T-helper 1 cell treated with Interleukin-12 subunit alpha and Interleukin-12 subunit beta and Interleukin-4 antibody, amounts not matched to agents 30 μg/mL and 1 μg/mL, for 36 hours (primary cell): Measurements from ENCODE around the gene AIG1.

Experiments used
- H3K27ac Mint-ChIP-seq: one replicate; pipeline ENCODE4 v1.8.0; 2021; ENCODE audit warnings: mild to moderate bottlenecking, mixed read lengths
- H3K27me3 Mint-ChIP-seq: one replicate; pipeline ENCODE4 v1.8.0; 2021; ENCODE audit warnings: low read depth, mixed read lengths
- H3K36me3 Mint-ChIP-seq: one replicate; pipeline ENCODE4 v1.8.0; 2021; ENCODE audit warnings: low read depth, mixed read lengths
- H3K4me1 Mint-ChIP-seq: one replicate; pipeline ENCODE4 v1.8.0; 2021; ENCODE audit warnings: low read depth, mixed read lengths
- H3K4me3 Mint-ChIP-seq: one replicate; pipeline ENCODE4 v1.8.0; 2021; ENCODE audit warnings: mild to moderate bottlenecking, moderate library complexity, mixed read lengths
- H3K9me3 Mint-ChIP-seq: one replicate; pipeline ENCODE4 v1.8.0; 2021; ENCODE audit warnings: mixed read lengths

AIG1 gene

DNA sequence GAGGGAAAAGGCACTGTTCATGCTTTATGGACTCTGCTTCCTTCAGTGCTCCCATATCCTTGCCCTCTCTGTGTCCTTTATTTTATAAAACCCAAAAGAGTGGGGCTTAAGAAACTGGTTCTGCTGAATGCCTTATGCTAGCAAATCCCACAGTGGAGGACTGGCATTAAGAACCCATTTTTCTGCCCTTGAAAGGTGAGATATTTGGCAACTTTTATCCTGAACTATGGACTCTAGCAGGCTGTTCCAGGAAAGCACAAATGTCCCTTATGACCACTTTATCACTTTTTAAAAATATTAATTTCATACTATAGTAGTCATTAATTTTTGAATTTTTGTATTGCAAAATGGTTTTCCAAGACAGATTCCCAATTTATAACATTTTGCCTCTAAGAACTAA is 296.5 kb downstream of the AIG1 start:
- Mint-ChIP-seq H3K27ac (no peak overlapping the region), H3K4me1 (no peaks in the 10 kb centered on the region), H3K36me3 (no peaks in the 10 kb centered on the region), H3K9me3 (peaks cover 4% of the 10 kb centered on the region), H3K4me3 (no peak overlapping the region), H3K27me3 (peaks cover 8% of the 10 kb centered on the region)

- H3K4me1 Mint-ChIP-seq = no peaks in the 10 kb centered on the region
- no peak overlapping the region for H3K4me3 Mint-ChIP-seq
- H3K27ac Mint-ChIP-seq = no peak overlapping the region
- no peaks in the 10 kb centered on the region for H3K36me3 Mint-ChIP-seq
- peaks cover 4% of the 10 kb centered on the region for H3K9me3 Mint-ChIP-seq
- H3K27me3 Mint-ChIP-seq = peaks cover 8% of the 10 kb centered on the region
Observed at GRCh38 chr6:143357561-143358255, 297.0 kb downstream of the AIG1 start.

DNA sequence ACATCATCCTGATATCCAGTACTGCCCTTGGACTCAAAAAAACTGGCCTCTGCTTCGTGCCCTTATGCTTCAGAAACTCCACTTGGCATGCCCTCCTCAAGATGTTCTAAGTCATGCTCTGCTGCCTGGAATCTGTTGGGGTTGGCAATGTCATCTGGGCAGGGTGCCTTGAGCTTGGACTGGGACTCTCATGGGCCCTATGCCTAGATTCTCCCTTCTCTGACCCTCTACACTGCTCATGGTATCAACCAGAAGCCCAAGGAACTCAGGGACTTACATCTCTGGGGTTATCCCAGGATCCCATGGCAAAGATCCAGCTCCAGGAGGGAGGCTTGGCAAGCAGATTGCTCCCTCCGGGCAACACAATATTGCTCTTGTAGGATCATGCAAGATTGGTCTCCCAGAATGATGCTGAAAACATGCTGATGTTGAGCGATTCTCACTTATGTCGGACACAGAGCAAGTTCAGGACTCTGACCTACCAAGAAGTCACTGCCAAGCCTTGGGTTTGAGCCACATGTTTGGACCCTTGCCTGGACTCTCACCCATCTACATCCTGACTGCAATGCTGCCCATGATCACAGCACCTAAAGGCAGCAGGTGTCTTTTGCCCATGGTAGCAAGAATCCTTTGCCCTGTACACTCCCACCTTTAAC is 301.0 kb downstream of the AIG1 start:
- H3K4me1 Mint-ChIP-seq = no peaks in the 10 kb centered on the region
- no peaks in the 10 kb centered on the region for H3K9me3 Mint-ChIP-seq
- no peaks in the 10 kb centered on the region for H3K36me3 Mint-ChIP-seq
- no peak overlapping the region for H3K27ac Mint-ChIP-seq
- H3K27me3 Mint-ChIP-seq = peaks cover 7% of the 10 kb centered on the region
- H3K4me3 Mint-ChIP-seq = no peak overlapping the region

- Mint-ChIP-seq H3K4me3 (no peak overlapping the region), H3K4me1 (no peaks in the 10 kb centered on the region), H3K27me3 (peaks cover 5% of the 10 kb centered on the region), H3K9me3 (no peaks in the 10 kb centered on the region), H3K36me3 (no peaks in the 10 kb centered on the region), H3K27ac (no peak overlapping the region)
Observed at GRCh38 chr6:143362192-143362558, 301.5 kb downstream of the AIG1 start.

DNA sequence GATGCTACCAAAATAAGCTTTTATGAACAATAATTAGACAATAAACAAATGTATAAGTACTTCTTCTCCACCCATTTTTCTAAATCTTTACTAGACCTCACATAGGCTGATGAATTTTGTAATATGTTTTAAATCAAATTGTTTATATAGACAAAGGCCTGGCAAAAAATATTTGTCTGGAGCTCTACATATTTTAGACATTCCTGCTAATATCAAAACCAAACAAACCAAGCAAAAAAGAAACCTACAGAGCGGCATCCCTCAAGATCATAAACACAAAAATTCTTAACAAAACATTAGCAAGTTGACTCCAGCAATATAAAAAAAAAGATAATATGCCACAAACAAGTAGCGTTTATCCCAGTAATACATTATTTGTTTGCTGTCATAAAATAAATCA is 302.6 kb downstream of the AIG1 start:
- no peaks in the 10 kb centered on the region for H3K4me1 Mint-ChIP-seq
- H3K36me3 Mint-ChIP-seq = no peaks in the 10 kb centered on the region
- no peak overlapping the region for H3K27ac Mint-ChIP-seq
- no peaks in the 10 kb centered on the region for H3K9me3 Mint-ChIP-seq
- no peak overlapping the region for H3K4me3 Mint-ChIP-seq
- H3K27me3 Mint-ChIP-seq = peaks cover 5% of the 10 kb centered on the region

GRCh38 chr6:143368426-143368825 is 307.7 kb downstream of the AIG1 start:
- Mint-ChIP-seq H3K4me1 (no peaks in the 10 kb centered on the region), H3K36me3 (no peaks in the 10 kb centered on the region), H3K27ac (no peak overlapping the region), H3K27me3 (no peaks in the 10 kb centered on the region), H3K9me3 (no peaks in the 10 kb centered on the region), H3K4me3 (no peak overlapping the region)

- Mint-ChIP-seq H3K4me3 (no peak overlapping the region), H3K36me3 (no peaks in the 10 kb centered on the region), H3K27ac (no peak overlapping the region), H3K4me1 (no peaks in the 10 kb centered on the region), H3K27me3 (no peaks in the 10 kb centered on the region), H3K9me3 (no peaks in the 10 kb centered on the region)
Observed at GRCh38 chr6:143369971-143370370, 309.3 kb downstream of the AIG1 start.

- Mint-ChIP-seq H3K9me3 (no peaks in the 10 kb centered on the region), H3K27me3 (no peaks in the 10 kb centered on the region)
Observed at GRCh38 chr6:143370812-143371370, 310.2 kb downstream of the AIG1 start.

DNA sequence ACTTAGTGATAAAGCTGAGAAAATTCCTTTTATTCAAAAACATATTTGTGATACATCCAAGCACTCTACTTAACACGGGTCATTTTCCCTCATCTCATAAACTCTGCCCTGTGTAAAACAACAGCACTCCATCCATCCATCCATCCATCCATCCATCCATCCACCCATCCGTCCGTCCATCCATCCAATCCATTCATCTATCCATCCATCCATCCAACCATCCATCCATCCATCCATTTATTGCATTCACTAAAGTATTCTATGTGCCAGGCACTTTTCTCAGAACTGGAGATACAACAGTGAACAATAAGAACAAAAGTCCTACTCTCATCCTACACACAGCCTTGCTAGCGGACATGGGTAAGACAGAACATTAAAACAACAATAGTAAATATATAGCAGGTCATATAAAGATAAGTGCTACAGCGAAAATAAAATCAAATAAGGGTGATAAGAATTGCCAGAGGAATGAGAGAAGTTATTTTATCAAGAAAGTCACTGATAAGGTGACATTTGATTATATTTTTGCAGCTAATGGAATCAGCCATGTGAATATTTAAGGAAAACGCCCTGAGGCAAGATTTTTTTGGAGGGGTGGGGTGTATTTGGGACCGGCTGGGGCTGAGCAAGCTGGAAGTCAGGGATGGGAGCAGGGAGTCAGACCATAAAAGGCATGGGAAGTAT is 311.7 kb downstream of the AIG1 start:
- no peaks in the 10 kb centered on the region for H3K9me3 Mint-ChIP-seq
- no peak overlapping the region for H3K27ac Mint-ChIP-seq
- no peak overlapping the region for H3K4me3 Mint-ChIP-seq
- H3K27me3 Mint-ChIP-seq = no peaks in the 10 kb centered on the region
- no peaks in the 10 kb centered on the region for H3K4me1 Mint-ChIP-seq
- H3K36me3 Mint-ChIP-seq = no peaks in the 10 kb centered on the region

More at GRCh38 chr6:143370812-143371370, 310.2 kb downstream of the AIG1 start:
- Mint-ChIP-seq H3K36me3 (no peaks in the 10 kb centered on the region), H3K27ac (no peak overlapping the region), H3K4me3 (no peak overlapping the region), H3K4me1 (no peaks in the 10 kb centered on the region)

DNA sequence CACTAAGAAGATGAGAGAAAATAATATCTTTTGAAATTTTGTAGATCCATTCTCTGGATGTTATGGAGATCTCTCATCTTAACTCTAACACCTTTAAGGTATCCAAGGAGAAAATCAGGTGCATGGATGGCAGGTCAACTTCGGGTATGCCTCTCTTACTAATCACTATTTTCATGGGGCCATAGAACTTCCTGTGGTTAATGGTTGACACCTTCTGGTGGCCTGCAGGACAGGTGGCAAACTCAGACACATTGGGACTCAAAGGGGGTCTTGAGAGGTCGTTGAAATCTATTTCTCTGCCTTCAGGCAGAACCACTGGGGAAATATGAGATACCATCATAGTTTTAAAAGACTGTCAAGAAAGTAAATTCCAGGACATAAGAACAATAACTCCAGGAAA is 313.3 kb downstream of the AIG1 start:
- H3K27me3 Mint-ChIP-seq = no peaks in the 10 kb centered on the region
- H3K36me3 Mint-ChIP-seq = no peaks in the 10 kb centered on the region
- H3K27ac Mint-ChIP-seq = no peak overlapping the region
- H3K4me3 Mint-ChIP-seq = no peak overlapping the region
- H3K4me1 Mint-ChIP-seq = no peaks in the 10 kb centered on the region
- no peaks in the 10 kb centered on the region for H3K9me3 Mint-ChIP-seq

DNA sequence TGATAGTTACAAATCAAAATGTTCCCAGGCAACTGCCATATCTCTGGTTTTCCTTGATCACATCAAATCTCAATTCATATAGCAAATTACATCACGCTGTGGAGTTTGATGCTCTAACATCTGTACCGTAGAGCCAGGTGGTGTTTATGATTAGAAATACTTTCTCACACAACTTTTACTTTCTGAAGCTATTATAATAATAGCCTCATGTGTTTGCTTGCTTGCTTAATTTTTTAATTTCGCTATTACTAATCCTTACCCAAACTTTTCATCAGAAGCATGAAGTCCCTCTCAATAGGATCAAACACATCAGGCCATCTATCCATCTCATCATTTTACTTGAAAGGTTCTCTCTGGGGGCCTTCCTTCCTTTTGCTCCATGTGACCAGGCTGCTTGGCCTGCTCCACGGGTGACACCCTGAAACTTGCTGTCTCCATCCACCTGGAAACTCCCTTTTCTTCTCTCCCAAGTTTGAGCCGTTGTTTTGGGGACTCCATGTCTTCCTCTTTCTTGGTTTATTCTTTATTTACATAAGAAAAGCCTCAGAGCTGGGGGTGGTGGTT is 314.4 kb downstream of the AIG1 start:
- Mint-ChIP-seq H3K36me3 (no peaks in the 10 kb centered on the region), H3K27ac (no peak overlapping the region)

GRCh38 chr6:143376375-143376774 is 315.7 kb downstream of the AIG1 start:
- Mint-ChIP-seq H3K36me3 (no peaks in the 10 kb centered on the region), H3K27me3 (peaks cover 5% of the 10 kb centered on the region), H3K4me3 (no peak overlapping the region), H3K9me3 (no peaks in the 10 kb centered on the region), H3K27ac (no peak overlapping the region), H3K4me1 (no peaks in the 10 kb centered on the region)

More for the DNA sequence above, 314.4 kb downstream of the AIG1 start:
- Mint-ChIP-seq H3K9me3 (no peaks in the 10 kb centered on the region), H3K27me3 (peaks cover 5% of the 10 kb centered on the region), H3K4me1 (no peaks in the 10 kb centered on the region), H3K4me3 (no peak overlapping the region)

- Mint-ChIP-seq H3K9me3 (no peaks in the 10 kb centered on the region), H3K4me3 (no peak overlapping the region), H3K27ac (no peak overlapping the region), H3K27me3 (peaks cover 9% of the 10 kb centered on the region), H3K36me3 (no peaks in the 10 kb centered on the region), H3K4me1 (no peaks in the 10 kb centered on the region)
Observed at GRCh38 chr6:143376861-143377260, 316.2 kb downstream of the AIG1 start.

DNA sequence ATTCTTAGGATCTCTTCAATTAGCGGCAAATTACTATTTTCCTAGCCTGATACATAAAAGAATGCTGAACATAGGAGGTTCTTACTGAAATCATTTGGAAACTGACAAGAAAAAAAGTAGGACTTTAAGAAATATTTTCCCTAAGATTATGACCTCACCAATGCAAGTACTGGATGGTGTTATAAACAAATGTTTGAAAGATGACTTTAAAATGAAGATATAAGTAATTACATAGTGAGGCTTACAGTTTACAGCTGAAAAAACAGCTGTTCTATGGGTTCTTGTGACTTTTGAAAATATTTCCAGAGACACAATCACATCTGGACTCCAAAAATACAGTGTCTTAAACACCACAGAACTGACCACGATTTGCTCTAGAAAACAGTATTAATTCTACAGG is 324.9 kb downstream of the AIG1 start:
- Mint-ChIP-seq H3K27me3 (peaks cover 7% of the 10 kb centered on the region), H3K36me3 (no peaks in the 10 kb centered on the region), H3K4me1 (no peaks in the 10 kb centered on the region), H3K27ac (no peak overlapping the region), H3K4me3 (no peak overlapping the region), H3K9me3 (no peaks in the 10 kb centered on the region)
